NCI-H1694 (cell line): ENCODE results near the gene OR2M7.
"Not testable (repeated sequence)": the region's sequence is repeated elsewhere in the genome, so short reads cannot be mapped to it uniquely, and the experiment has no call there.

Source experiments
- DNase-seq: peaks from one replicate; lab custom pipeline; 2025; lab: John Stamatoyannopoulos, UW

The OR2M7 gene, protein sequence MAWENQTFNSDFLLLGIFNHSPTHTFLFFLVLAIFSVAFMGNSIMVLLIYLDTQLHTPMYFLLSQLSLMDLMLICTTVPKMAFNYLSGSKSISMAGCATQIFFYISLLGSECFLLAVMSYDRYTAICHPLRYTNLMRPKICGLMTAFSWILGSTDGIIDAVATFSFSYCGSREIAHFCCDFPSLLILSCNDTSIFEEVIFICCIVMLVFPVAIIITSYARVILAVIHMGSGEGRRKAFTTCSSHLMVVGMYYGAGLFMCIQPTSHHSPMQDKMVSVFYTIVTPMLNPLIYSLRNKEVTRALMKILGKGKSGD

GRCh38 chr1:248324468-248324867 is at the start of gene OR2M7:
TSS of gene OR2M7 (minus strand) at chr1:248324568. CDS start at chr1:248324568, 0 bp downstream.
- no peak for DNase-seq

GRCh38 chr1:248373761-248374160 is 49.4 kb upstream of the OR2M7 start:
- DNase-seq, result no peak

GRCh38 chr1:248372394-248372793 is 48.0 kb upstream of the OR2M7 start:
- DNase-seq, result no peak

- no peak for DNase-seq
Observed at GRCh38 chr1:248366609-248367008, 42.2 kb upstream of the OR2M7 start.

GRCh38 chr1:248361121-248361715 is 36.9 kb upstream of the OR2M7 start, which contains the start of gene OR2T4:
TSS of gene OR2T4 (plus strand) at chr1:248361665. CDS start at chr1:248361665, 0 bp downstream.
- DNase-seq, result no peak

DNA sequence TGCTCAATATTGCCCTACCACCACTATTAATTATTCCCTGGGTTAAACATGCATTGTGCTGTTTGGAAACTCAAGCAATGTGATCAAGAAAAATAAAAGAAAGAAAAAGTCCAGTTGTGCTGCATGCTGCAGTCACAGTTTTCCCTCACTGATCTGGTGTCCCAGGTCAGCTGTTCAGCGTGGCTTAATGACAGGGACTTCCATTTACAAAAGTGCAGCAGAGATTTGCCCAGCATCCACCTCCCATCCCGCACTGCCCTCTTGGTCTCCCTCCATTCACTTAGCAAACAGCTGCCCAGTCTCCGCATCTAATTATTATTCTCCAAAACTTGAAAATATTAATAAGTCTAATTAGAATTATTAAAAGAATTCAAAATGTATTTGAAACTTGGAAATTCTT is 35.0 kb upstream of the OR2M7 start:
- no peak for DNase-seq

- DNase-seq, result no peak
Observed at GRCh38 chr1:248348475-248348874, 24.1 kb upstream of the OR2M7 start, which contains the start of gene OR14C36. TSS of gene OR14C36 (plus strand) at chr1:248348775. CDS start at chr1:248348775, 0 bp downstream.

DNA sequence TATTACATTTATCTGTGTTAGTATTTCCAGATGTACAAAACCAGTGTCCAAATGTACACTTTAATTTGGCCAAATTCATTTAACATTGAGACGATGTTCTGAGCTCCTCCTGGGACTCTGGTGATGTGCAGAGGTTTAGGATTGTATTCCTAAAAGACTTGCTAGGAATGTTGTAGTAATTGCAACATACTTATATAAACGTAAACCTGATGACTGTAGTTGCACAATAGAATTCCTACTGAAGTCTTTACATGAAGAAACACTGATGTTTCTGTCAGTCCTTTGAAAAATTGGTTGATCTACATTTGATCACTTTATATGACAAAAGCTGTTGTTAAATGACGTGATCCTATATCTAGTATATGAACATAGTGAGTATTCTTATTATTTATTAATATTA is 19.1 kb upstream of the OR2M7 start:
- DNase-seq, result no peak

GRCh38 chr1:248316796-248317195 is 7.6 kb downstream of the OR2M7 start:
- DNase-seq, result no peak

- DNase-seq, result not testable (repeated sequence)
Observed at GRCh38 chr1:248306740-248307139, 17.6 kb downstream of the OR2M7 start.

DNA sequence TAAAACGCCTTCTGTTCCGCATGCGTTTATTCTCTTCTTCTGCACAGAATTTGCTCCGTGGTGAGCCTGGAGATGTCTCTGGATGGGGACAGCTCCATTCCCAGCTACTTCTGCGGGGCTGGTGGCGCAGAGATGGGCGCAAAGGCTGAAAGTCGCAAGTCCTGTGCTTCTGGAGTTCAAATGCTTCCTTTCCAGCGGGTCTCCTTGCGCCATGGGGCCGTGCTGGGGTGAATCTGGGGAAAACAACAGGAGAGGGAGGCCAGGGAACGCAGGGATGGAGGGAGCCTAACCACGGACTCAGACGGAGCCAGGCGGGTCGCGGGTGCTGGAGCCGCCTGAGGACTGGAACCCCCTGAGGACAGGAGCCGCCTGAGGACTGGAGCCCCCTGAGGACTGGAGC is 18.3 kb downstream of the OR2M7 start:
- no peak for DNase-seq

DNA sequence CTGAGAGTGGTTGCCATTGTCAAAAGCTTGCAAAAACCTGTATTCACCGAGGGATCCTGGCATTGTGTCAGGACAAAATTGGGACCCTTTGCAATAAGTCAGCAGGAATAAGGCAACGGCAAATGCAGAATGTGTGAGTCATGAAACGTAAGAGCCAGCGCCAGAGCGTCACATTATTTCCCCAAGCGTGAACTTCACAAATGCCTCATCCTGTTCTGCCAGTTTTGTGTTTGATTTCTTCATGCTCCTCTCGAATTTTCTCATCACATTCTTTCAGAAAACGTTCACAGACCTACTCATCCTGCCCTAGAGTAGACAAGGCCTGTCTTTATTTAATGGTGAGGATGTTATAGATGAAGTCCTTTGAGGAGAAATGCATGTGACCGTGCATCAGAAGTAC is 18.7 kb downstream of the OR2M7 start:
- not testable (repeated sequence) for DNase-seq

DNA sequence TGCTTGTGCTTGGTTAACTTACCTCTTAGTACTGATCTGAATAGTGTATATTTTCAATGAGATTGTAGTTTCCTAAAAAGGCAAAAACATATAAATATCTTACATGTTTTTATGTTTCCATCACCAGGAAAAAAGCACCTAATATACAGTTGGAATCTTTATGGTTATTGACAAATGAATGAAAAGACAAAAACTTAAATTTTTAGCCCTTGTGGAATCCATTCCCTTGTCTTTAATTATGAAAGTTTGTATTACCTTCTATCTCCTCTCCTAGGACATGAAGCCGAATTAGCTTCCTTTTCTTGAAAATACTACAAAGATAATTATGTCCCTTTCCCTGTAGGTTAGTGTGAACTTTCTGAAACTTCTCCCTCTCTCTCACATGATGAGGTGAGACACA is 21.0 kb downstream of the OR2M7 start, which contains the start of gene OR2T12:
TSS of gene OR2T12 (minus strand) at position 101 of the 400 bp plus-strand sequence. CDS start 7,846 bp downstream, outside the sequence.
- DNase-seq, result no peak

- DNase-seq, result no peak
Observed at GRCh38 chr1:248288391-248288790, 36.0 kb downstream of the OR2M7 start.

GRCh38 chr1:248277876-248278275 is 46.5 kb downstream of the OR2M7 start, which contains the start of gene OR2T33:
TSS of gene OR2T33 (minus strand) at chr1:248277976. CDS start at chr1:248273814, 4,162 bp downstream.
- DNase-seq, result no peak
